Aorta (tissue), 5 donors: Measurements from ENCODE around the gene PML. TPM values are rescaled to one million over a fixed set of nuclear protein-coding genes. Genes with fewer than 3 reads are reported as not detected.

Source experiments
- ATAC-seq: fragments of 200-7000 bp; cut with Tn5 transposase; one replicate; pipeline ENCODE4 v1.9.1; 2022; ENCODE audit warnings: moderate library complexity; ENCODE audit not compliant: low FRiP score
- DNase-seq, 2 donors: peaks; one replicate each; pipeline ENCODE4 v3.0.0-alpha.2; 2020
- H3K27ac ChIP-seq, 2 donors: one replicate each; pipeline ENCODE4 v1.5.1; 2013; ENCODE audit warnings: low read length in 2 of 2, mild to moderate bottlenecking in 2 of 2, moderate library complexity in 2 of 2, control low read depth in 1 of 2, inconsistent platforms in 1 of 2, low read depth in 1 of 2
- H3K27me3 ChIP-seq, 2 donors: one replicate each; pipeline ENCODE4 v1.6.1; 2013; ENCODE audit warnings: control low read depth in 1 of 2, low read length in 1 of 2, mild to moderate bottlenecking in 1 of 2, moderate library complexity in 1 of 2; ENCODE audit not compliant: insufficient read depth in 2 of 2, control insufficient read depth in 1 of 2
- H3K36me3 ChIP-seq, 2 donors: one replicate each; pipeline ENCODE4 v1.6.1; 2013; ENCODE audit warnings: control low read depth in 1 of 2, low read length in 1 of 2, mild to moderate bottlenecking in 1 of 2; ENCODE audit not compliant: insufficient read depth in 2 of 2, control insufficient read depth in 1 of 2
- H3K4me1 ChIP-seq, 2 donors: one replicate each; pipeline ENCODE4 v1.6.1; 2013; ENCODE audit warnings: low read length in 2 of 2, control low read depth in 1 of 2, mild to moderate bottlenecking in 1 of 2, moderate library complexity in 1 of 2; ENCODE audit not compliant: insufficient read depth in 2 of 2, control insufficient read depth in 1 of 2
- H3K4me3 ChIP-seq, 2 donors: one replicate each; pipeline ENCODE4 v1.5.1; 2013; ENCODE audit warnings: low read length in 2 of 2, control low read depth in 1 of 2, mild to moderate bottlenecking in 1 of 2
- H3K9me3 ChIP-seq: one replicate; pipeline ENCODE4 v1.6.1; 2013; ENCODE audit warnings: mild to moderate bottlenecking, low read length; ENCODE audit not compliant: control insufficient read depth
- WGBS, 2 donors: extraction: QIAGEN DNeasy Blood & Tissue Kit; methylation state at CpG; one replicate each; pipeline ENCODE4 v1.1.7; 2013; 5-methylcytosine and 5-hydroxymethylcytosine counted together
- intact Hi-C, 2 donors: fragments of 100-400 bp; cut with DNase I; formaldehyde crosslinking; loops; one replicate each; pipeline versions ENCODE4 v1.14.2 to v1.15.0; 2022
- polyA plus RNA-seq, 2 donors: library from polyadenylated mRNA; stranded (reverse); fragments of 200-250 nt; gene quantifications; one replicate each; pipeline ENCODE4 v1.2.3, GENCODE V29; 2013
- total RNA-seq, 2 donors: library from RNA; stranded (reverse); fragmentation: NEBNext Ultra II Directional; extraction: Animal tissue kit (Norgen Biotek cat#: 25700); gene quantifications; one replicate each; pipeline ENCODE4 v1.2.1, GENCODE V29; 2021
- donor health status: healthy with polysubstance abuse.
- donor health status: Bipolar disorder and iron deficiency.
- donor health status: DM: no; HTN: no; CAD: no.
- donor health status: DM: no; HTN: no; CAD: no.
- donor health status: DM: yes; HTN: yes; CAD: no.

PML gene
- total and polyA plus RNA-seq, 4 donors: 8.6 to 91.9 (median 59.1) TPM

DNA sequence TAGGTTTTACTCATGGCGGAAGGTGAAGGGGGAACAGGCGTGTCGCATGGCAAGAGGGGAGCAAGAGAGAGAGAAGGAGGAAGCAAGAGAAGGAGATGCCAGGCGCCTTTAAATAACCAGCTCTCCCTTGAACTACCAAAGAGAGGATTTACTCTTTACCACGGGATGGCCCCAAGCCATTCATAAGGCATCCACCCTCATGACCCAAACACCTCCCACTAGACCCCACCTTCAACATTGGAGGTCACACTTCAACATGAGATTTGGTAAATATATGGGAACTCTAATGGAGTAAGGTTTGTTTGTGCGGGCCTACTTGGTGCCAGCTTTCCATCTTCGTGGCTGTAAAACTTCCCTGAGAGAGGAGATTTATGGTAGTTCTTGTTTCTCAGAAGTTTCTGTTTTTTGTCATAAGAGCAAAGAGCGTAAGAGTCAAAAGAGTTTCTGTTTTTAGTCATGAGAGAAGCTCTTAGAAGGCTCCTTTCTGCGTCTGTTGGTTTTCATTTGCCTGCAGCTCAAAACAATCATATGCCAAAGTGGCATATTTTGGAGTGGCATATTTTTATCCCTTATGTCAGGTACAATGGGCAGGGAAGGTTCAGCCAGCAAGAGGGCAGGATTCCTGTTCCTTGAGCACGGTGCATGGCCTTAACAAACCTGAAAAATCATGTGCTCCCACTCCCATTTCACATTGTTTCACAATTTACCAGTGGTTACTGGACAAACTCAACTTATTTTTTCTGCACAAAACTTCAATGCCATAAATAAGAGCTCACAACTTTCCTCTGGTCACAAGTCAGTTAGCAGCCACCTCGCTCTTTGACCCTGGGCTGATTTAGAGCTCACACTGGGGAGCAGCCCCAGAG is 12.5 kb downstream of the PML start:
- no peaks in the 10 kb centered on the region for H3K27me3 ChIP-seq

DNA sequence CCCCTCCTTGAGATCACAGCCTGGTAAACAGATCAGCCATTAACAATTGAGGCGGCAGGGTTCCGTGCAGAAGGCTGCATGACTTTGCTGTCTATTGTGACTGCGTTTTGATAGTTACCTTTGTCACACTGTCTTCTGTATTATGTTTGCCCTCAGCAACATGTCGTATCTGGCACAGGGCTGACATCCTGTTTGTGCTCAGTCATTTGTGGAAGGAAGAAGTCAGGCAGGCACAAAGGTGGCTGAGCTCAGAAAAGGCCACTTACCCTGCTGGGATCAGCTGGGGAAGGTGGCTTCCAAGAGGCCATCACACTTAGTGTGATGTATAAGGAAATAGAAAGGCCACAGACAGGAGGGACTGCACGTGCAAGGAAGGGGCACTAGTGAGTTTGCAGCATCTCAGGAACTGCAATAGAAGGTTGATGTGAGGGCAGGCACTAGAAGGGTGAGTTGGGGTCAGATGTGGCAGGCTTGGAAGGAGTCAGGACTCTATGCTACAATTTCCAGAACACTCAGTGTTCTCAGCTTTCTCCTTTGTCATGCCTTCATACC is 13.4 kb downstream of the PML start:
- Histone ChIP-seq H3K27ac (peak overlapping the region in 1 of 2 donors; percentile 45), H3K4me1 (peaks cover 0 to 1% of the 10 kb centered on the region in 2 donors), H3K27me3 (no peaks in the 10 kb centered on the region), H3K36me3 (peaks cover 0 to 5% of the 10 kb centered on the region in 2 donors), H3K9me3 (no peaks in the 10 kb centered on the region), H3K4me3 (no peak overlapping the region)
- ATAC-seq: peak; percentile 28
- DNase-seq: no peak
- intact Hi-C loops: no loop called here
- WGBS, 2 donors: 84 to 89% methylated on average over 5 of the region's 5 CpGs

More for the DNA sequence above, 12.5 kb downstream of the PML start:
- intact Hi-C loops: no loop called here
- no peaks in the 10 kb centered on the region for H3K9me3 ChIP-seq
- ATAC-seq (no peak), DNase-seq (no peak)
- H3K36me3 ChIP-seq: peaks cover 0 to 5% of the 10 kb centered on the region in 2 donors
- H3K4me1 ChIP-seq: peaks cover 0 to 1% of the 10 kb centered on the region in 2 donors
- WGBS, 2 donors: 74 to 78% methylated on average over 11 of the region's 11 CpGs
- H3K27ac ChIP-seq: no peak overlapping the region
- H3K4me3 ChIP-seq: no peak overlapping the region

DNA sequence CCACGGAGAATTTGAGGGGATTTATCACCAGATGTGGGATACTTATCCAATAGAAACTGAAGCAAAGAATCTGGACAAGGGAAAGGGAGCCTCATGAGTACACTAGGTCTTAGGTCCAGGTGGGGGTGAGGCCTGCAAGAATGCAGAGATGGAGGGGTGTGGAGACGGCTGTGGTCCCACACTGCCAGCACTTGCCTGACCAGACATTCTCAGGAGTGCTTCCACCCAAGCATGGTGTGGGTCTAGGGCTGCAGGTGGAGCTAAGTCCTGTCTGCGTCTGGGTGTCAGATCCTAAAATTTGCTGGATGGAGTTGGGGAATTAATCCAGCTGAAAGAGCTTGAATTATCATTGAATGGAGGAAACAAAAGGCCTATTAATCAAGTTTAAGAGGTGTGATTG is 14.4 kb downstream of the PML start:
- no peaks in the 10 kb centered on the region for H3K27me3 ChIP-seq
- H3K4me1 ChIP-seq: peaks cover 0 to 1% of the 10 kb centered on the region in 2 donors
- no peak for ATAC-seq
- H3K9me3 ChIP-seq: no peaks in the 10 kb centered on the region
- no peak overlapping the region for H3K27ac ChIP-seq
- WGBS, 2 donors: 72 to 82% methylated on average over 3 of the region's 3 CpGs
- no peak for DNase-seq
- intact Hi-C loops: no loop called here
- no peak overlapping the region for H3K4me3 ChIP-seq
- peaks cover 0 to 5% of the 10 kb centered on the region in 2 donors for H3K36me3 ChIP-seq

DNA sequence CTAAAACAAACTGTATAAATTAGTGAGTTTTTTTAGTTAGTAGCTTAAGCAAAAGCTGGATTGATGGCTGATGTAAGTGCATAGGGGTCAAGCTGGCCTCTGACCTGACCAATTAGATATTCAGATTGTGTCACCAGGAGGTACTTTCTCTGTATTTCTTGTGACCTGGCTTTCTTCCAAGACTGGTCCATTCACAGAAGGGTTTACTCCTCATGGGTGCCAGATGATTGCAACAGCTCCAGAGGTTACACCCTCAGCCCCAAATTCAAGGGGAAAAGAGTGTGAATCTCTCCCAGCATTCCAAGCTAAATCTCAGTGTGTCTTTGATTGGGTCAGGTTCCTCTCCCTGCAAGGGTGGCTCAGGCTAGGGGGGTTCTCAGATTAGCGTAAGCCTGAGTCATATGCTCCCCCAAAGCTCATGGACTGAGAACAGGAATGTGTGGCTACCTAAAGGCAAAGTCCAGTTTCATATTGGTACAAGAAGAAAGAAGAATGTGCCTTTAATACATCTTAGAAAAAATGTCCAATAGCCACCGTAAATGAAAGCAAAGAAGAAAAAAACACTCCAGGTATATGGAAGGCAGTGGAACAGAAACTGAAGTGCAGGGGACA is 16.5 kb downstream of the PML start:
- no peak overlapping the region for H3K4me3 ChIP-seq
- ATAC-seq (no peak), DNase-seq (no peak)
- no peaks in the 10 kb centered on the region for H3K27me3 ChIP-seq
- peaks cover 0 to 1% of the 10 kb centered on the region in 2 donors for H3K4me1 ChIP-seq
- peak overlapping the region in 1 of 2 donors; percentile 12 for H3K27ac ChIP-seq
- H3K9me3 ChIP-seq: no peaks in the 10 kb centered on the region
- intact Hi-C loops: no loop called here
- peaks cover 4 to 8% of the 10 kb centered on the region in 2 donors for H3K36me3 ChIP-seq
- WGBS, 2 donors: 67 to 68% methylated on average over 2 of the region's 2 CpGs

DNA sequence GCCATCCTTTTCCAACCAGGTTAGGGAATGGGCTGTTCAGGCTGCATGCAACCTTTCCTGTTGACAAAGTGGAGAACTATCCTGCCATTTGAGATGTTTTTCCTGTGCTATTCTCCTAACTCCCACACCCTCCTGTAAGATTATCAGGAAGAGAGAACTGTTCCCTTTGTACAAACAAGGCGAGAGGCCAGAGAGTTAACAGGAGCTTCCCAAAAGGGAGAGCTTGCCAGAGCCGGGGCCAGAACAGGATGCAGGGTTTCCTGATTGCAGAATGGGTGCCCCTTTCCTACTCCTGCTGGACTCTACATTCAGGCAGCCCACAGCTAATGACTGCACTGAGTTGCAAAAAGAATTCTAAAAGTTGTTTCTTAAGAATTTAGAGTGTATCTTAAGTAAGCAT is 17.1 kb downstream of the PML start:
- peak; percentile 76 for ATAC-seq
- Histone ChIP-seq H3K27ac (no peak overlapping the region), H3K27me3 (no peaks in the 10 kb centered on the region), H3K9me3 (no peaks in the 10 kb centered on the region), H3K36me3 (peaks cover 4 to 8% of the 10 kb centered on the region in 2 donors), H3K4me1 (peaks cover 0 to 1% of the 10 kb centered on the region in 2 donors), H3K4me3 (no peak overlapping the region)
- intact Hi-C loops: no loop called here
- DNase-seq: peak in 1 of 2 donors; percentile 72
- 4 to 5% methylated on average over 2 of the region's 2 CpGs for WGBS, 2 donors

DNA sequence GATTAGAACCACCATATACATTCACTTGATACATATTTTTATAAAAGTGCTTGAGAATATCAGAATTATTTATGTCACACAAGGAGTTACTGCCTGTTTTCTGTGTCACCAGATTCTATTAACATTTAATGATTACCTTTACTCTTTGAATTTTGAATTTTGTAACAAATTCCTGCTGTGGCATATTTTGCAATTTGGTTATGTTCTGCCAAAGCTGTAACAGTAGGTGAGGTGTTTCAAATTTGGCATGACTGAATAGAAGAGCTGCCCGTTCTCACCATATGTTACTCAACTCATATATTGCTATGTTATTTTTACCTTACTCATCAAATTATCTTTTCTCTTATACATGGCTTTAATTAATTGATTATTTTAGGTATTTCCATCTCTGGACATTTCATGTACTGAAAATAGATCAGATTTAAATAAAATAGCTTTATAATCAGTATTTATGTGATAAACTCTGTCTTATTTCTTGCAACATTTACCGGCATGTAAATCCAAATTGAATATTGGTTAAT is 18.9 kb downstream of the PML start:
- ATAC-seq (no peak), DNase-seq (no peak)
- Histone ChIP-seq H3K27me3 (no peaks in the 10 kb centered on the region), H3K36me3 (peaks cover 3 to 4% of the 10 kb centered on the region in 2 donors), H3K9me3 (no peaks in the 10 kb centered on the region), H3K27ac (no peak overlapping the region), H3K4me3 (no peak overlapping the region), H3K4me1 (peaks cover 0 to 1% of the 10 kb centered on the region in 2 donors)
- intact Hi-C loops: no loop called here
- WGBS, 2 donors: 97 to 99% methylated on average over 2 of the region's 2 CpGs

DNA sequence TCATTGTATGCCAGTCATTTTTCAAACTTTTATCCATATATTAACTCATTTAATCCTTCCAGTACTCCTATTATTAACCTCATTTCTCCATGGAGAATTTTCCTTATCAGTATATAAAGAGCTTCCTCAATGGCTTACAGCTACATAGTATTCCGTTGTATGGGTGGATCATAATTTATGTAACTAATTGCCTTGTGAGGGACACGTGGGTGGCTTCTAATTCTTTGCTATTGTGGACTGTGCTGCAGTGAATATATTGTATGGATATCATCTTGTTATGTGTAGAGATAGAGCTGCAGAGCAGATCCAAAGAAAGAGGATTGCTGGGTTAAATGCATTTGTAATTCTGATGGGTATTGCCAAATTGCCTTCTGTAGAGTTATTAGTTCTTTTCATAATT is 25.2 kb downstream of the PML start:
- ATAC-seq: no peak
- Histone ChIP-seq H3K4me1 (no peaks in the 10 kb centered on the region), H3K27me3 (no peaks in the 10 kb centered on the region), H3K27ac (no peak overlapping the region), H3K36me3 (peaks cover 4 to 14% of the 10 kb centered on the region in 2 donors), H3K4me3 (no peak overlapping the region), H3K9me3 (no peaks in the 10 kb centered on the region)
- intact Hi-C loops: no loop called here
- DNase-seq: no peak
- WGBS, 2 donors: 76 to 78% methylated on average over 2 of the region's 2 CpGs

DNA sequence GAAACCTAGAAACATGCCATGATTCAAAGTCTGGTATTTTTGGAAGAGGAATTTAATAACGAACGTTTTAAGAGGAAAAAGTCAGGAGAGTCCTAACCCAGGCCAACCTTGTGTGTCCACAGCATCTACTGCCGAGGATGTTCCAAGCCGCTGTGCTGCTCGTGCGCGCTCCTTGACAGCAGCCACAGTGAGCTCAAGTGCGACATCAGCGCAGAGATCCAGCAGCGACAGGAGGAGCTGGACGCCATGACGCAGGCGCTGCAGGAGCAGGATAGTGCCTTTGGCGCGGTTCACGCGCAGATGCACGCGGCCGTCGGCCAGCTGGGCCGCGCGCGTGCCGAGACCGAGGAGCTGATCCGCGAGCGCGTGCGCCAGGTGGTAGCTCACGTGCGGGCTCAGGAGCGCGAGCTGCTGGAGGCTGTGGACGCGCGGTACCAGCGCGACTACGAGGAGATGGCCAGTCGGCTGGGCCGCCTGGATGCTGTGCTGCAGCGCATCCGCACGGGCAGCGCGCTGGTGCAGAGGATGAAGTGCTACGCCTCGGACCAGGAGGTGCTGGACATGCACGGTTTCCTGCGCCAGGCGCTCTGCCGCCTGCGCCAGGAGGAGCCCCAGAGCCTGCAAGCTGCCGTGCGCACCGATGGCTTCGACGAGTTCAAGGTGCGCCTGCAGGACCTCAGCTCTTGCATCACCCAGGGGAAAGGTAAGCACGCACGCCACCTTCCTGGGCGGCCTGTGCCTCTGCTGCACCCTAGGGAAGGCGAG is 28.4 kb downstream of the PML start:
- no peak for DNase-seq
- peaks cover 3 to 15% of the 10 kb centered on the region in 2 donors for H3K36me3 ChIP-seq

More for the DNA sequence above, 28.4 kb downstream of the PML start:
- no peaks in the 10 kb centered on the region for H3K27me3 ChIP-seq
- no peak overlapping the region for H3K4me3 ChIP-seq
- 91 to 93% methylated on average over 66 of the region's 66 CpGs for WGBS, 2 donors
- peak; percentile 37 for ATAC-seq
- intact Hi-C loops: no loop called here
- H3K9me3 ChIP-seq: no peaks in the 10 kb centered on the region
- no peak overlapping the region for H3K27ac ChIP-seq
- H3K4me1 ChIP-seq: no peaks in the 10 kb centered on the region
